ENCODE results near the gene ARL14EP. TPM values are rescaled to one million over a fixed set of nuclear protein-coding genes. Genes with fewer than 3 reads are reported as not detected.

ARL14EP gene
- total and polyA plus RNA-seq, 2 donors (not counting 3 experiments of a cell fraction or from before 2014, with no cell fraction given) = 9.6 to 16.7 TPM

DNA sequence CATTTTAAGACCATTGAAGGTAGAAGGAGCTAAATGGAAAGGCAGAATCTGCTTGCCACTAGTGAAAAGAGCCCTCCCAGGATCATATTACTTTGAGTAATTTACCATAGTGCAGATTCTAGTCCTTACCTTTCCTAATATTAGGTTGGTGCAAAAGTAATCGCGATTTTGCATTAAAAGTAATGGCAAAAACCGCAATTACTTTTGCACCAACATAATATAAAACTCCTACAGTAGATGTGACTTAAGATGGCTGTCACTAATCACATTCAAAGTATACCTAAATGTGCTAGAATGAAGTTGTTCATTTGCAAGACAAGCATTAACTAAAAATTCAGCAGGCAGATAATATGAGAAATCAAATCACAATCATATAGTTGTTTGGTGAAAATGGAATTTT, 38.1 kb upstream of the ARL14EP start:
- no peak for FAIRE-seq
- CTCF ChIA-PET = no interaction called here

DNA sequence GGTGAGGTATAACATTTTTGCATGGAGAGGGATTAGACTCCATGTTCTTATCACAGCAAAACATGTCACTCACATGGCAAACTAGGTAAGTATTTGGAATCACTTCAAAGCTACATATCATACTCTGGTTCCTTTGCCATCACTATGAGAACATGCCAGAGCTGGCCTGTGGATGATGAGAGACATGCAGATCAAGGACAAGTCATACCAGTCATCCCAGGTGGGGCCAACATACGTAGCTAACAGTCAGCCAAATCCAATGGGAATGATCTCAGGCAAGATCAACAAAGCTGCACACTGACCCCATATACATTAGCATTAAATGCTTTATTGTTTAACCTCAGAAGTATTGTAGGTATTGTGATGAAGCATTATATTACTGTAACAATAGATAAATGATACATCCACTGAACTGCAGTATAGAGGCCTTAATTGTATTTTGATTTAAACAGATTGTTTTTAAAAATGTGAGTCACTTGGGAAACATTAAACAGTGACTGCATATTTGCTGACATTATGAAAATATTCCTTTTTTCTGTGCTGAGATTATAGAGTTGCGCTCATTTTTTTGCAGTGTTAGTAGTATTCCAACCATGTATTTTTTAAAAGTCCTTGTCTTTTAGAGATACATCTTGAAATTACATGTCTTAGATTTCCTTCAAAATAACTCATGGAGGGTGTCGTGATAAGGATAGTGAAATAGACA, 37.3 kb upstream of the ARL14EP start:
- no peaks in the 10 kb centered on the region for H3K9me3 ChIP-seq (replicated peaks; ENCODE audit: control insufficient read depth, insufficient read depth, low read length)
- H3K27me3 ChIP-seq (ENCODE audit: control insufficient read depth in 2 of 2, insufficient read depth in 2 of 2, low read length in 2 of 2) = no peaks in the 10 kb centered on the region
- H3K9me1 ChIP-seq (replicated peaks; ENCODE audit: control insufficient read depth, extremely low read depth, insufficient read depth, low read length) = no peaks in the 10 kb centered on the region
- no TSS peak for BruUV-seq (replicated peaks)
- no peaks in the 10 kb centered on the region for H3K79me2 ChIP-seq (ENCODE audit: control insufficient read depth, insufficient read depth, low read length)
- ChIA-PET CTCF (no interaction called here), POLR2A (no interaction called here)
- no peak overlapping the region for H3K4me3 ChIP-seq (replicated peaks in 1 of 3; ENCODE audit: insufficient read depth in 1 of 3, low read depth in 1 of 3, low read length in 3 of 3)
- H4K20me1 ChIP-seq (replicated peaks; ENCODE audit: control insufficient read depth, extremely low read depth, insufficient read depth, low read length) = no peaks in the 10 kb centered on the region
- dilution Hi-C loops (cut with MboI; ENCODE audit: extremely low pct_ligation_motif_present, low sequenced_read_pairs) = no loop called here
- no peak overlapping the region for H3K4me2 ChIP-seq (ENCODE audit: insufficient read depth, low read length)
- no peak overlapping the region for H2AFZ ChIP-seq (ENCODE audit: low read depth, low read length)
- intact Hi-C loops (cut with micrococcal nuclease) = no loop called here
- DNase-seq (ENCODE audit: low read depth, low spot score) (no peak), FAIRE-seq (no peak)
- no peak overlapping the region for H3K27ac ChIP-seq (ENCODE audit: insufficient read depth, low read depth, low read length)
- H3K9ac ChIP-seq (replicated peaks; ENCODE audit: extremely low read depth, insufficient read depth, low read length) = no peak overlapping the region
- TF ChIP-seq MYC (IDR thresholded peaks at IDR 0.05; ENCODE audit: low read depth, low read length) (no peak), GATA2 (IDR thresholded peaks at IDR 0.05; ENCODE audit: insufficient read depth, insufficient read length, low read depth, low read length) (no peak), EZH2 (IDR thresholded peaks at IDR 0.05; ENCODE audit: borderline replicate concordance, low read depth, low read length, severe bottlenecking) (no peak), FOS (IDR thresholded peaks at IDR 0.05; ENCODE audit: borderline replicate concordance, insufficient read depth, low read length) (no peak), POLR2AphosphoS5 (IDR thresholded peaks at IDR 0.05; ENCODE audit: insufficient read depth, low read depth, low read length) (no peak), POLR2A (IDR thresholded peaks at IDR 0.05; ENCODE audit: low read depth, low read length) (no peak), JUN (IDR thresholded peaks at IDR 0.05; ENCODE audit: borderline replicate concordance, insufficient read depth, insufficient read length, low read depth) (no peak)
- TF ChIP-seq, protein P1, sequence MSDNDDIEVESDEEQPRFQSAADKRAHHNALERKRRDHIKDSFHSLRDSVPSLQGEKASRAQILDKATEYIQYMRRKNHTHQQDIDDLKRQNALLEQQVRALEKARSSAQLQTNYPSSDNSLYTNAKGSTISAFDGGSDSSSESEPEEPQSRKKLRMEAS (IDR thresholded peaks at IDR 0.05; ENCODE audit: insufficient read depth, insufficient read length) = no peak
- TF ChIP-seq, protein P2, sequence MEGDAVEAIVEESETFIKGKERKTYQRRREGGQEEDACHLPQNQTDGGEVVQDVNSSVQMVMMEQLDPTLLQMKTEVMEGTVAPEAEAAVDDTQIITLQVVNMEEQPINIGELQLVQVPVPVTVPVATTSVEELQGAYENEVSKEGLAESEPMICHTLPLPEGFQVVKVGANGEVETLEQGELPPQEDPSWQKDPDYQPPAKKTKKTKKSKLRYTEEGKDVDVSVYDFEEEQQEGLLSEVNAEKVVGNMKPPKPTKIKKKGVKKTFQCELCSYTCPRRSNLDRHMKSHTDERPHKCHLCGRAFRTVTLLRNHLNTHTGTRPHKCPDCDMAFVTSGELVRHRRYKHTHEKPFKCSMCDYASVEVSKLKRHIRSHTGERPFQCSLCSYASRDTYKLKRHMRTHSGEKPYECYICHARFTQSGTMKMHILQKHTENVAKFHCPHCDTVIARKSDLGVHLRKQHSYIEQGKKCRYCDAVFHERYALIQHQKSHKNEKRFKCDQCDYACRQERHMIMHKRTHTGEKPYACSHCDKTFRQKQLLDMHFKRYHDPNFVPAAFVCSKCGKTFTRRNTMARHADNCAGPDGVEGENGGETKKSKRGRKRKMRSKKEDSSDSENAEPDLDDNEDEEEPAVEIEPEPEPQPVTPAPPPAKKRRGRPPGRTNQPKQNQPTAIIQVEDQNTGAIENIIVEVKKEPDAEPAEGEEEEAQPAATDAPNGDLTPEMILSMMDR (IDR thresholded peaks at IDR 0.05; ENCODE audit: extremely low read depth in 1 of 2, insufficient read depth in 1 of 2, low read depth in 1 of 2, low read length in 2 of 2) = no peak
- no peaks in the 10 kb centered on the region for H3K4me1 ChIP-seq (ENCODE audit: control insufficient read depth, extremely low read depth, insufficient read depth, low read length)
- H3K36me3 ChIP-seq (ENCODE audit: control insufficient read depth in 2 of 2, extremely low read depth in 1 of 2, insufficient read depth in 2 of 2, low read length in 2 of 2) = no peaks in the 10 kb centered on the region

More for the DNA sequence above, 38.1 kb upstream of the ARL14EP start:
- Histone ChIP-seq H3K36me3 (ENCODE audit: control insufficient read depth in 2 of 2, extremely low read depth in 1 of 2, insufficient read depth in 2 of 2, low read length in 2 of 2) (no peaks in the 10 kb centered on the region), H3K4me1 (ENCODE audit: control insufficient read depth, extremely low read depth, insufficient read depth, low read length) (no peaks in the 10 kb centered on the region), H3K4me3 (replicated peaks in 1 of 3; ENCODE audit: insufficient read depth in 1 of 3, low read depth in 1 of 3, low read length in 3 of 3) (no peak overlapping the region), H3K4me2 (ENCODE audit: insufficient read depth, low read length) (no peak overlapping the region), H3K27ac (ENCODE audit: insufficient read depth, low read depth, low read length) (no peak overlapping the region), H3K9ac (replicated peaks; ENCODE audit: extremely low read depth, insufficient read depth, low read length) (no peak overlapping the region), H4K20me1 (replicated peaks; ENCODE audit: control insufficient read depth, extremely low read depth, insufficient read depth, low read length) (no peaks in the 10 kb centered on the region), H3K79me2 (ENCODE audit: control insufficient read depth, insufficient read depth, low read length) (no peaks in the 10 kb centered on the region), H3K27me3 (ENCODE audit: control insufficient read depth in 2 of 2, insufficient read depth in 2 of 2, low read length in 2 of 2) (no peaks in the 10 kb centered on the region), H3K9me1 (replicated peaks; ENCODE audit: control insufficient read depth, extremely low read depth, insufficient read depth, low read length) (no peaks in the 10 kb centered on the region), H3K9me3 (replicated peaks; ENCODE audit: control insufficient read depth, insufficient read depth, low read length) (no peaks in the 10 kb centered on the region), H2AFZ (ENCODE audit: low read depth, low read length) (no peak overlapping the region)
- BruUV-seq (replicated peaks) = no TSS peak
- dilution Hi-C loops (cut with MboI; ENCODE audit: extremely low pct_ligation_motif_present, low sequenced_read_pairs) = no loop called here
- no peak for TF ChIP-seq FOS (IDR thresholded peaks at IDR 0.05; ENCODE audit: borderline replicate concordance, insufficient read depth, low read length)
- TF ChIP-seq MYC (IDR thresholded peaks at IDR 0.05; ENCODE audit: low read depth, low read length) = no peak
- intact Hi-C loops (cut with micrococcal nuclease) = no loop called here
- POLR2A ChIA-PET = no interaction called here
- DNase-seq (ENCODE audit: low read depth, low spot score) = no peak
